ENCODE measurements around the gene EXO5.
A peak's percentile ranks its signal among the peaks of the same experiment; 100 is the strongest.
"Not testable (repeated sequence)": the region's sequence is repeated elsewhere in the genome, so short reads cannot be mapped to it uniquely, and the experiment has no call there.

The EXO5 gene, protein sequence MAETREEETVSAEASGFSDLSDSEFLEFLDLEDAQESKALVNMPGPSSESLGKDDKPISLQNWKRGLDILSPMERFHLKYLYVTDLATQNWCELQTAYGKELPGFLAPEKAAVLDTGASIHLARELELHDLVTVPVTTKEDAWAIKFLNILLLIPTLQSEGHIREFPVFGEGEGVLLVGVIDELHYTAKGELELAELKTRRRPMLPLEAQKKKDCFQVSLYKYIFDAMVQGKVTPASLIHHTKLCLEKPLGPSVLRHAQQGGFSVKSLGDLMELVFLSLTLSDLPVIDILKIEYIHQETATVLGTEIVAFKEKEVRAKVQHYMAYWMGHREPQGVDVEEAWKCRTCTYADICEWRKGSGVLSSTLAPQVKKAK

DNA sequence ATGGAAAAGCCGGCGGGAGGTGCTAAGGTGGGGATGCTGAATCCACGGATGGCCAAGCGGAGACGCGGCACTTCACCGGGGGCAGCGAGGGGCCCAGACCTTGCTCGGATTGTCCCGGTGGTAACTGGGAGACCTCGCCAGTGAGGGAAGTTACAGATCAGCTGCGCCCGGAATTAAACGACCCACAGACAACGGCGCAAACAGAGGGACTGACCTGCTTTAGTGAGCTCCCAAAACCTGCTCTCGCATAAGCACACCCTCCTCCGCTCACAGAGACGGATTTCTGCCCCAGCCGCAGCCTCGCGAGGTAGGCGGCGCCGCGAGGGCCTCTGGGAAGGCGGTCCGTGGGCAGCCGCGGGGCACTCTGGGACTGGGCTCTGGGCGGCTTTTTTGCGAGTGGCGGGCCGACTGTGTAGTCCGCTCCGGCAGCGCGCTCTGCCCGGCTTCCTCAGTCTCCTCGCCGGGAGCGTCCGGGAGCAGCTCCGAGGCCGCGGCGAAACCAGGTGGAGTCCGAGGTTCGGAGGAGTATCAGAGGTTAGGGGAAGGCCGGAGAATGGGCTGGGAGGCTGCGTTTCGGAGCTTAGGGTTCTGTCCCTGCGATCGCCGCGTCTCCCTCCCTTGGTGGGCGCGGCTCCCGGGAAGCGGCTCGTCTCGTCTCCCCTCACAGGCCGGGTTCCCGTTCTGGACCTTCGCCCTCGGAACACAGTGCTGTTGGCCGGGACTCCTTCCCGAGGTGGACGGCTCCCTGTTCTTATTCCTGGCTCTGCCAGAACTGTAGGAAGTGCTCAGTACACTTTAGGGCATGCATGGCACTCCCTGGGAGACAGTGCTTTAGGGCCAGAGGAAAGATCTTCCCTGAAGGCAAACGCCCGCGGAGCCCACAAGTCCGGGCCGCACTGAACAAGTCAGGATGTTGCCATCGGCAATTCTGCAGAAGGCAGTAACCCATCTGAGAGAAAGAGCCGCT lies at the start of gene EXO5:
Gene EXO5 (plus strand): TSS at position 393 of the 967 bp plus-strand sequence. CDS start 5,778 bp downstream, outside the sequence.
- peak; percentile 64 for DNase-seq (ENCODE audit: insufficient read length, low spot score)
- peak; percentile 95 for FAIRE-seq

DNA sequence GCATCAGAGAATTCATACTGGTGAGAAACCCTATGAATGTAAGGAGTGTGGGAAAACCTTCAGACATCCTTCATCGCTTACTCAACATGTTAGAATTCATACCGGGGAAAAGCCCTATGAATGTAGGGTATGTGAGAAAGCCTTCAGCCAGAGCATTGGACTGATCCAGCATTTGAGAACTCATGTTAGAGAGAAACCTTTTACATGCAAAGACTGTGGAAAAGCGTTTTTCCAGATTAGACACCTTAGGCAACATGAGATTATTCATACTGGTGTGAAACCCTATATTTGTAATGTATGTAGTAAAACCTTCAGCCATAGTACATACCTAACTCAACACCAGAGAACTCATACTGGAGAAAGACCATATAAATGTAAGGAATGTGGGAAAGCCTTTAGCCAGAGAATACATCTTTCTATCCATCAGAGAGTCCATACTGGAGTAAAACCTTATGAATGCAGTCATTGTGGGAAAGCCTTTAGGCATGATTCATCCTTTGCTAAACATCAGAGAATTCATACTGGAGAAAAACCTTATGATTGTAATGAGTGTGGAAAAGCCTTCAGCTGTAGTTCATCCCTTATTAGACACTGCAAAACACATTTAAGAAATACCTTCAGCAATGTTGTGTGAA lies 45.5 kb upstream of the EXO5 start:
- no peak for FAIRE-seq
- DNase-seq (ENCODE audit: insufficient read length, low spot score): no peak

DNA sequence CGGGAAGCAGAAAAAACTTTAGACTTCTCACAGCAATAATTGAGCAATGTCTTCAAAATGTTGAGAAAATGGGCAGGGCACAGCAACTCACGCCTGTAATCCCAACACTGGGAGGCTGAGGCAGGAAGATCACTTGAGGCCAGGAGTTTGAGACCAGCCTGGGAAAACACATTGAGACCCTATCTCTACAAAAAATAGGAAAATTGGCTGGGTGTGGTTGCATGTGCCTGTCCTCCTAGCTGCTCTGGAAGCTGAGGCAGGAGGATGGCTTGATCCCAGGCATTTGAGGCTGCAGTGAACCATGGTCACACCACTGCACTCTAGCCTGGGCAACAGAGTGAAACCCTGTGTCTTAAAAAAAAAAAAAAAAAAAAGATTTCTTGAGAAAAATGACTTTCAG lies 39.2 kb upstream of the EXO5 start:
- FAIRE-seq (no peak), DNase-seq (ENCODE audit: insufficient read length, low spot score) (no peak)

DNA sequence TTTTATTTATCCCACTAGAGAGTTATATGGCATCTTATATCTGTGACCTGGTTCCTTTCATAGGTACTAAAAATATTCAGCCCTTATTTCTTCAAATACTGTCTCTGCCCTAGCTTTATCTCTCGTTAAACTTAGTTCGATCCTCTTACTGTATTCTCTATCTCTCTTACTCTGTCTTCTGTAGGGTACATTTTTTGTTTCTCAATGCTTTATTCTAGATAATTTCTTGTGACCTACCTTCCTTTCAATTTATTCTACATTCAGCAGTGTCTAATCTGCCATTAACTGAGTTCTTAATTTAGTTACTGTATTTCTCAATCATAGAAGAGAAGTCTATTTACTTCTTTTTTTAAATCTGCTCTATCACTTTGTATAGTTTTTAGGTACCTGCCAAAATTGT lies 33.3 kb upstream of the EXO5 start:
- no peak for DNase-seq (ENCODE audit: insufficient read length, low spot score)
- FAIRE-seq: no peak

DNA sequence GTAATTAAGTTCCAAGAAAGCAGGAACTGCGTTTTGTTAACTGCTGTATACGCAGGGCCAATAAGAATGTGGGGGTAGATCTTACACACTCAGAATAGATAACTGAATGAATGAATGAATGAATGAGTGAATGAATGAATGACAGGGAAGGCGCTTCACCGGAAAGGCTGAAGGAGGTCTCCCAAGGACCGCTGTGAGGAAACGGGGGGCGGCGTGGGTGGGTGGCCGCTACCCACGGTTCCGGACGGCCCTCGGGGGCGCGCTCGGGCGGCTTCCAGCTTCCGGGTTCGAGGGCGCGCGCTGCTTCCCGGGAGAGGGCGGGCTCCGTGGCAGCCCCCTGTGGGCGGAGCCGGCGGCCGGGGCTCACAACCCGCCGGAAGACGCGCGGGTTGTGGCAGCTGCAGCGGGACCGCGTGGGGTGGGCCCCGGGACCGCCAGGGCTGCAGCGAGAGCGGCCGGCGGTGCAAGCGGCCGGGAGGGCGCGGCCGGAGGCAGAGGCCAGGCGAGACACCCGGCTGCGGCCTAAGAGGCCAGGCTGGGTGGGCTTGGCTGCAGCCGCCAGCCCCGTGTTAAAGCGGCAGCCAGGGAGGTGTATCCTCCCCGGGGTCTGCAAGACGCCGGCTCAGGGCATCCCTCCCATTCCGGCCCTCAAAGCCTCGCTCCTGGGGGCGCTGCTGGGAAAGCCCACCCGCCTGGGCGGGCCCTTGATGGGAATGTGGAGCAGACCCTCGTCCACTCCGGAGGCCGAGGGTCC lies 31.5 kb upstream of the EXO5 start, which contains the start of gene ZFP69:
Gene ZFP69 (plus strand): TSS at position 367 of the 754 bp plus-strand sequence. CDS start 2,072 bp downstream, outside the sequence.
- peak; percentile 85 for DNase-seq (ENCODE audit: insufficient read length, low spot score)
- no peak for FAIRE-seq

DNA sequence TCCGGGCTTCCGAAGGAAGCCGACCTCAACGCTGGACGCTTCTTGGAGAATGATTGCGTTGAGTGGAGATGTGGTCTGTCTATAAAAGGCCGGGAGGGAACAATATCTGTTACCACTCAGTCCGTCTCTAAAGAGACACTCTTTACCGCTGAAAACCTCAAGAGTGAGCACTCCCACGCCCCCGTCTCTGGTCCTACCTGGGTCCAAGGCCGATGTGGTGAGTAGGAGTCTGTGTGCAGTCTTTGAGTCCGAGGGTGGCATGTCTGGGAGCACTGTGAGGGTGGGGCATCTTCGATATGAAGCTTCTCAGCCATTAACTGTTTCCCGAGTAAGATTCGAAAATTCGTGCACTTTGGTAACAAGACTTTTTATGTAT lies 30.9 kb upstream of the EXO5 start:
- FAIRE-seq (peak; percentile 85), DNase-seq (ENCODE audit: insufficient read length, low spot score) (no peak)

DNA sequence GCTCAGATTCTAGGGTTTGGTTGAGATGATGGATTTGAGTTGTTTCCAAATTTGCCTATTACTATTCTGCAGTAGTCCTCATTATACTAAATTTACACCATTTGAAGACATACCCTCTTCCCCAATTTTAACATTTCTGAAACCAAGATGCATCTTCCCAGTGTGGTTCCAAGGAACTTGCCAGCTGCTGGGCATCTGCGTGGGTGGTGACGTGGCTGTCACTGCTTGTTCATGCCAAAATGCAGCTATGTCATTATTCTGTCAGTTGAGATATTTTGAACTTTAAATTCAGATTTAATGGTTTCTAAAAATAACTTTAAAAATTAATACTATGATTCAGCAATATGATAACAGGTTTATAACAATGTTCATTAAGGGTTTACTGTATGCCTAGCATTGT lies 30.3 kb upstream of the EXO5 start:
- DNase-seq (ENCODE audit: insufficient read length, low spot score): no peak
- FAIRE-seq: no peak

DNA sequence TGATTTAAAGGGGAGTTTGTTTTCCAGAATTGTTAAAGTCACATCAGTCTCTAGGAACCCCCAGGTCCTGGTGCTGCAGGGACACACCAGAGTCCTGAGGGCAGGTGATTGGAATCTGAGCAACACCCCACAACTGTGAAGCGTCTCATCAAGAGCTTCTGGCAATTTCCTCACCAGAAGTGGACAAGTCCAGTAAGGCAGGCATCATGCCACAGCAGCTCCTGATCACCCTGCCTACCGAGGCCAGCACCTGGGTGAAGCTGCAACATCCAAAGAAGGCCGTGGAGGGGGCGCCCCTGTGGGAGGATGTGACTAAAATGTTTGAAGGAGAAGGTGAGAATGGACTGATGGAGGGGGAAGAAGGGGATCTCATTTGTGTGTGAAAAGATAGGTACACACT lies 29.4 kb upstream of the EXO5 start:
- DNase-seq (ENCODE audit: insufficient read length, low spot score): no peak
- no peak for FAIRE-seq

DNA sequence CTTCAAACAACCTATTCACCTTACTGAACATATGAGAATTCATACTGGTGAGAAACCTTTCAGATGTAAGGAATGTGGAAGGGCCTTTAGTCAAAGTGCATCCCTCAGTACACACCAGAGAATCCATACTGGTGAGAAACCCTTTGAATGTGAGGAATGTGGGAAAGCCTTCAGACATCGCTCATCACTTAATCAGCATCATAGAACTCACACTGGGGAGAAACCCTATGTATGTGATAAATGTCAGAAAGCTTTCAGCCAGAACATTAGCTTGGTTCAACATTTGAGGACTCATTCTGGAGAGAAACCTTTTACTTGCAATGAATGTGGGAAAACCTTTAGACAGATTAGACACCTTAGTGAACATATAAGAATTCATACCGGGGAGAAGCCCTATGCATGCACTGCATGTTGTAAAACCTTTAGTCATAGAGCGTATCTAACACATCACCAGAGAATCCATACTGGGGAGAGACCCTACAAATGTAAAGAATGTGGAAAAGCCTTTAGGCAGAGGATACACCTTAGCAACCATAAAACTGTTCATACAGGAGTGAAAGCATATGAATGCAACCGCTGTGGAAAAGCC lies 13.2 kb upstream of the EXO5 start:
- DNase-seq (ENCODE audit: insufficient read length, low spot score): no peak
- FAIRE-seq: peak; percentile 64

DNA sequence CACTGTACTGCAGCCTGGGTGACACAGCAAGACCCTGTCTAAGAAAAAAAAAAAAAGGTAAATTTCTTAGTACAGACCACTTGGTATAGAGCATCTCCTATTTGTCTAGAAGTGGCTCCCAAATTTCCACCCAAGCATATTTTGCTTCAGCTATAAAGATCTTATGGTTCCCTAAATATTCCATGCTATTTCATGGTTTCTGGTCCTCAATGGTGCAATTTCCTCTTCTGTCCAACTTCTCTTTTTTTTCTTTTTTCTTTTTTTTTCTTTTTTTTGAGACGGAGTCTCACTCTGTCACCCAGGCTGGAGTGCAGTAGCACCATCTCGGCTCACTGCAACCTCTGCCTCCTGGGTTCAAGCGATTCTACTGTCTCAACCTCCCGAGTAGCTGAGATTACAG lies 5.9 kb upstream of the EXO5 start:
- not testable (repeated sequence) for DNase-seq (ENCODE audit: insufficient read length, low spot score); FAIRE-seq

DNA sequence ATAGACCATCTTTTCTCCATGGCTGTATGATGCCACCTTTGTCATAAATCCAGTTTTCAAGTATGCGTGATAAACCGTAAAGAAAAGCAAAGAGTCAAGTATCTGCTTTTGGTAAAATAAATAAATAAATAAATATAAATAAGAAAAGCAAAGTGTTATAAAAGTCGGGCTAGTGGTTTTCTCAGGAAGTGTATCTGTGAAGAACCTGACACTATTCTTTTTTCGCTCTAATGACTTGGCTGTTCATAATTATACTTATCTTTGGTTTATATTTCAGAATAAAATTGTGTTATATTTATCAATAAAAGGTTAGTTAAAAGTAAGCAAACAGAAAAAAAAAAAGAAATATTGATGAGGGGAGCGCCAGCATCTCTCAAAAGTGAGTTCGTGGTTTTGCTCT lies 594 bp upstream of the EXO5 start:
- no peak for FAIRE-seq
- DNase-seq (ENCODE audit: insufficient read length, low spot score): no peak

DNA sequence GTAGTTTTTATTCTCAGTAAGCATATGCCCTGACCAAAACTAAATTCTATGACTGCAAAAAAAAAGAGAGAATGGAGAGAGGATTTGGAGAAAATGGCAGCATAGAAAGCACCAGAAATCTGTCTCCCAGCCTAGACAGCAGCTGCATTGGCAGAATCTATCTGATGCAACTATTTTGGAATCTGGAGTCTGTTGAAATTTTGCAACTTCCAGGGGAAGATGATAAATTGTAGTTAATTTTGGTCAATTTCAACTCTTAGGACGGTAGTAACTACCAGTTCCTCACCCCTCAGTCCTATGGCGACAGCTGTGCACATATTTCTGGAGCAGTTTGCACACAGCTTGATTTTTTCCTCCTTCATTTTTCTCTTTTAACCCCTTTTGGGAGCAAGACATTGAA lies 10.9 kb downstream of the EXO5 start:
- FAIRE-seq (no peak), DNase-seq (ENCODE audit: insufficient read length, low spot score) (no peak)

DNA sequence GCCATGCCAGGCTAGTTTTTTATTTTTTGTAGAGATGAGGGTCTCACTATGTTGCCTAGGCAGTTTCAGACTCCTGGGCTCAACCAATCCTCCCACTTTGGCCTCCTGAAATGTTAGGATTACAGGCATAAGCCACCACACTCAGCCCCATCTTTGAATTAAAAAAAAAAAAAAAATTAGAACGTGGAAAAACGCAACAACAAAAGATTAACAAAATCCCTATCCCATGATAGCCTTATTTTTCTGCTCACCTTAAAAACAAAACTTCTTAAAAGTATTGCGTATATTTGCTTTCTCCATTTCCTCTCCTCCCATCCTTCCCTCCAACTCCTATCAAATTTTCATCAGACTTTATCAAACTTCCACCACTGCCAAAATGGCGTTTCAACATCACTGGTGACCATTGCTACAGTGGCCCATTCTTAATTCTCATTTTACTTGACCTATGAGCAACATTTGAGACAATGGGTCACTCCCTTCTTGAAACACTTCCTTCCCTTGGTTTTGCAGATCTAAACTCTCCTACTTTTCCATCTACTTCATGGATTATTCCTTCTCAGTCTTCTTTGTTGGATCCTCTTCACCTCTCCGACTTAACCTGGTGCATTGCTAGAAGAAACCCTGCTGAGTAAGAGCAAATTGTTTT lies 22.3 kb downstream of the EXO5 start:
- no peak for DNase-seq (ENCODE audit: insufficient read length, low spot score)
- FAIRE-seq: no peak

DNA sequence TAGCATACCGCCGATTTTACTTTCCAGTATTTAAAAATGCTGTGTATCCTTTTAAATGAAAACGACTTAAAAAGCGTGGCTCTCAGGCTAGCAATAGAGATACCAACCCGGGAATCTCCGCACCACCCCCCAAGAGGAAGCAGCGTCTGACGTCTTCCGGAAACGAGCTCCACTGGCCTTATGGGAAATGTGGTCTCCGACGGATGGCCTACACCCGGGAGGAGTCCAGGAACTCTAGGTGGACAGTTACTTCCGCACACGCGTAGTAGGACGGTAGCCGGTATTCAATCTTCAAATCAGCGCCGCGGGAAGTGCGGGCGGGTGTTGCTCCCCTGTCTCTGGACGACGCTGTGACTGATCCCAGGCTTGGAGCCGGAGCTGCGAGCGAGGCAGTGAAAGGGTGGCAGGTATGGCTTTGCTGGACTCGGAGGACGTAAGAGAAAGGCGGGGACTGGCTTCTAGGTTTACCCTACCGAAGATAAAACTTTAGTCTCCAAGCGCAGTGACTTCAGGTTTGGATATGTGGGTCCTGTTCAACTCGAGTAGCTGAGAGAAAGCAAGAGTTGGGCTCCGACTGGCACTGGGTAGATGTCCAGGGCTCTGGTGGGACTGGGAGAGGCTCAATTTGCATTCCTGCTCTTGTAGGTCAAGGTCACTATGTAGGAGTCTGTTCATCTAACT lies 23.0 kb downstream of the EXO5 start, which contains the start of gene ZNF684:
Gene ZNF684 (plus strand): TSS at position 257 of the 681 bp plus-strand sequence. CDS start 1,530 bp downstream, outside the sequence.
- peak; percentile 86 for DNase-seq (ENCODE audit: insufficient read length, low spot score)
- FAIRE-seq: peak; percentile 97

DNA sequence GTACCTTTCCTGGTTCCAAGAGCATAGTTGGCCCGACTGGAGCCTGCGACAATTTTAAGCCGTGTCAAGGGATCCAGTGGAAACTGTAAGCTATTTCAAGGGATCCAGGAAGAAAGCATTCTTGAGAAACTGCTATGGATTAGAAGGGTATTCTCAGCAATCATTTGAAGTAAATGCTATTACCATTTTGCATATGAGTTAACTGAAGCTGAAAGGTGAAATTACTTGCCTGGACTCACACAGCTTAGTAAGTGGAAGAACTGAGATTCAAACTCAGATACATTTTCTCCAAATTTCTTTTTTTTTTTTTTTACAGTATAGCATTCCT lies 23.5 kb downstream of the EXO5 start:
- FAIRE-seq: no peak

DNA sequence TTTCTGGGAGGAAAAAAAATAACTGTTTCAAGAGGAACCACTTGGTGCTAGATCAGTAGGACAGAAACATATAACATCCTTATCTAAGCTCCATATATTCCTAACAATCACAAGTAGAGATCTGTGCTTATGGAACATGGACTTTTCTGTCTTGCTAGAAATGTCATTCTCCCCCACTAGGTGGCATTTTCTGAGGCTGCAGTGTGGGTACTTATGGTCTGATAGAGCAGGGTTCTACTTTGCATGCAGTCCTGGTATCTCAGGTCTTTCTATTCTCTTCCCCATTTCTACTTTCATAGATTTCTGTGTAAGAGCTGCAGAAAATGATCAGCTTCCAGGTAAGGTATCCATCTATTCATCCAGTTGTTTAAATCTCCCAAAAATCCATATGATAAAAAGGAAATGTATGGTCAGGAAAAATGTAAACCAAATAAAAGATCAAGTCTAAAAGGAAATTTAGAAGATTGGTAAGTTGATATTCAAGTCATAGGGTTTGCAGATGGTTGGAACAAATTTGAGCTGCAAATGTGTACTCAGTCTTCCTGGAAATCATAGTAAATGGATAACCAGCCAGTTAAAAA lies 24.4 kb downstream of the EXO5 start:
- DNase-seq (ENCODE audit: insufficient read length, low spot score): peak; percentile 27
- peak; percentile 97 for FAIRE-seq

More for the DNA sequence above, 23.5 kb downstream of the EXO5 start:
- no peak for DNase-seq (ENCODE audit: insufficient read length, low spot score)

DNA sequence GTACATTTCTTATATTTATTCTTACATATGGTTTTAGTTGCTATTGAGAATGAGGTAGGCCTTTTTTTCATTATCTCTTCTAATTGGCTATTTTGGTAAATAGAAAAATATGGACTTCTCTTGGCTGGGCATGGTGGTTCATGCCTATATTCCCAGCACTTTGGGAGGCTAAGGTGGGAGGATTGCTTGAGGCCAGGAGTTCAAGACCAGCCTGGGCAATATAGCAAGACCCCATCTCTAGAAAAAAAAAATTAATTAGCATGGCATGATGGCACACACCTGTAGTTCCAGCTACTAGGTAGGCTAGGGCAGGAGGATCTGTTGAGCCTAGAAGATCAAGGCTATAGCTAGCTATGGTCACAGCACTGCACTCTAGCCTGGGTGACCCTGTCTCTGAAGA lies 26.0 kb downstream of the EXO5 start:
- FAIRE-seq (no peak), DNase-seq (ENCODE audit: insufficient read length, low spot score) (no peak)

DNA sequence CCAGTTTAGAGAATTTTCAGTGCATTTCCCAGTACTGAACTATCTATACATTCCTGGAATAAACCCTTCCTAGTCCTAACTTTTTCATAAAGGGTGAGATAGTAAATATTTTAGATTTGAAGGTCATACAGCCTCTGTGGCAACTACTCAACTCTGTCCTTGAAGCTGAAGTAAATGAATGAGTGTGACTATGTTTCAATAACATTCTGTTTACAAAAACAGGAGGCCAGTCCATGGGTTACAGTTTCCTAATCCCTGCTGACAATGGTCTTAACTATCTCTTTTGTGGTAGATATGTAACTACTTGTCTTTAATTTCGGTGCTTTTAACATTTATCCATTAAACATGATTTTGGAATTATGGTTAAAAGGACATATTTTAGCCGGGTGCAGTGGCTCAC lies 27.2 kb downstream of the EXO5 start:
- no peak for DNase-seq (ENCODE audit: insufficient read length, low spot score)
- no peak for FAIRE-seq

DNA sequence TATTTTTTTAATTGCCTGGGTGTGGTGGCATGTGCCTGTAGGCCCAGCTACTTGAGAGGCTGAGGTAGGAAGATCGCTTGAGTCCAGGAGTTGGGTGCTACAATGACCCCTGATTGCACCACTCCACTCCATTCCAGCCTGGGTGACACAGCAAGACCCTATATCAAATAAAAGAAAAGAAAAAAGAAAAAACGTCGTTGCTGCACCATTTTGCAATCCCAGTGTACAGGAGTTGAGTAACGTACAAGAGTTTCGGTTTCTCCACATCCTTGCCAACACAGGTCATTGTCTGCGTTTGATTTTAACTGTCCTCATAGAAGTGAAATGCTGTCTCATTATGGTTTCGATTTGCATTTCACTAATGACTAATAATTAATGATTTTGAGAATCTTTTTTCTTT lies 30.8 kb downstream of the EXO5 start:
- FAIRE-seq: no peak
- no peak for DNase-seq (ENCODE audit: insufficient read length, low spot score)
